Measurements from ENCODE around the gene TTC27.
"Not testable (repeated sequence)": the region's sequence is repeated elsewhere in the genome, so short reads cannot be mapped to it uniquely, and the experiment has no call there.

Gene TTC27

GRCh38 chr2:32627814-32628579 lies at the start of gene TTC27:
Gene TTC27, plus strand, starts transcription at chr2:32628050. Its CDS starts 243 bp downstream, at chr2:32628293.
- peak; percentile 96 for DNase-seq

- peak; percentile 1 for DNase-seq
Observed at GRCh38 chr2:32591669-32592463, 36.0 kb upstream of the TTC27 start.

- DNase-seq: no peak
Observed at GRCh38 chr2:32594573-32594972, 33.3 kb upstream of the TTC27 start.

- DNase-seq: peak; percentile 20
Observed at GRCh38 chr2:32611366-32611765, 16.5 kb upstream of the TTC27 start.

- no peak for DNase-seq
Observed at GRCh38 chr2:32611771-32612170, 16.1 kb upstream of the TTC27 start.

- DNase-seq: no peak
Observed at GRCh38 chr2:32614084-32614483, 13.8 kb upstream of the TTC27 start.

- DNase-seq: no peak
Observed at GRCh38 chr2:32617599-32618189, 10.2 kb upstream of the TTC27 start.

- peak; percentile 1 for DNase-seq
Observed at GRCh38 chr2:32622570-32623310, 5.1 kb upstream of the TTC27 start.

GRCh38 chr2:32623311-32623706 lies 4.5 kb upstream of the TTC27 start:
- DNase-seq: no peak

- no peak for DNase-seq
Observed at GRCh38 chr2:32624812-32625211, 3.0 kb upstream of the TTC27 start.

- DNase-seq: peak; percentile 25
Observed at GRCh38 chr2:32626639-32627221, 1.1 kb upstream of the TTC27 start.

GRCh38 chr2:32627441-32627813 lies 423 bp upstream of the TTC27 start:
- peak; percentile 66 for DNase-seq

GRCh38 chr2:32632089-32632488 lies 4.2 kb downstream of the TTC27 start:
- peak; percentile 5 for DNase-seq

- DNase-seq: no peak
Observed at GRCh38 chr2:32633040-32633439, 5.2 kb downstream of the TTC27 start.

GRCh38 chr2:32638548-32638947 lies 10.7 kb downstream of the TTC27 start:
- not testable (repeated sequence) for DNase-seq

GRCh38 chr2:32641180-32641579 lies 13.3 kb downstream of the TTC27 start:
- DNase-seq: no peak

- no peak for DNase-seq
Observed at GRCh38 chr2:32647180-32647651, 19.4 kb downstream of the TTC27 start.

GRCh38 chr2:32652555-32653209 lies 24.8 kb downstream of the TTC27 start:
- DNase-seq: no peak

GRCh38 chr2:32656069-32656468 lies 28.2 kb downstream of the TTC27 start:
- DNase-seq: no peak

GRCh38 chr2:32663864-32664263 lies 36.0 kb downstream of the TTC27 start:
- no peak for DNase-seq

- DNase-seq: no peak
Observed at GRCh38 chr2:32666704-32667103, 38.9 kb downstream of the TTC27 start.

GRCh38 chr2:32668254-32668653 lies 40.4 kb downstream of the TTC27 start:
- no peak for DNase-seq

Data from DMS53 (cell line).